HepG2 (cell line): Measurements from ENCODE around the gene MS4A10. TPM values are rescaled to one million over a fixed set of nuclear protein-coding genes. Genes with fewer than 3 reads are reported as not detected.

ENCODE experiments used
- ATAC-seq: fragments of 200-7000 bp; cut with Tn5 transposase; 3 replicates; pipeline ENCODE4 v1.9.1; 2020; ENCODE audit warnings: mild to moderate bottlenecking, moderate library complexity
- BruUV-seq: library from RNA; stranded (reverse); fragments of 400-500 nt; replicated peaks from 2 replicates; lab custom pipeline; 2021; lab: Mats Ljungman, UMichigan
- CTCF ChIA-PET: fragments of 300-600 bp; formaldehyde crosslinking; extraction: SDS; loops from one replicate; lab custom pipeline; 2021; ENCODE audit warnings: low total read pairs, inconsistent platforms, low intra/inter-chr PET ratio; lab: Yijun Ruan, JAX
- POLR2A ChIA-PET: fragments of 350-600 bp; sonication (Branson Sonifier 250); formaldehyde crosslinking; loops from one replicate; lab custom pipeline; 2020; ENCODE audit warnings: antibody characterized with exemption, inconsistent platforms; lab: Yijun Ruan, JAX
- DNase-seq: peaks from one replicate; pipeline ENCODE4 v3.0.0-alpha.2; 2015; ENCODE audit warnings: low spot score
- FAIRE-seq: peaks from 3 replicates; lab custom pipeline; 2011; peaks lifted over from hg19 to GRCh38; lab: Jason Lieb, UNC
- H2AFZ ChIP-seq: one replicate; pipeline ENCODE4 v1.6.1; 2011; ENCODE audit warnings: low read length, inconsistent platforms
- H3K27ac ChIP-seq: fragments of 300-600 bp; 3 replicates; pipeline ENCODE4 v1.8.0; 2011; ENCODE audit warnings: mixed run types, mild to moderate bottlenecking, mixed read lengths, low read length, inconsistent platforms; ENCODE audit not compliant: insufficient read depth; ENCODE audit errors: extremely low read length
- H3K27me3 ChIP-seq, 2 experiments: fragments of 200-600 bp in 1 of 2; 2 replicates in 1 of 2; 3 replicates in 1 of 2; pipeline versions ENCODE4 v1.6.0 to v1.8.0; 2011; ENCODE audit warnings: low read length in 2 of 2, mild to moderate bottlenecking in 2 of 2, moderate library complexity in 2 of 2, inconsistent platforms in 1 of 2; ENCODE audit not compliant: insufficient read depth in 2 of 2, control insufficient read depth in 1 of 2
- H3K36me3 ChIP-seq, 2 experiments: fragments of 200-600 bp in 1 of 2; replicated peaks in 1 of 2; 2 replicates in 1 of 2; 3 replicates in 1 of 2; pipeline versions ENCODE4 v1.5.1 to v1.8.0; 2011; ENCODE audit warnings: low read length in 2 of 2, inconsistent platforms in 1 of 2; ENCODE audit not compliant: insufficient read depth in 2 of 2, control insufficient read depth in 1 of 2
- H3K4me1 ChIP-seq: 2 replicates; pipeline ENCODE4 v1.5.1; 2012; ENCODE audit warnings: low read length, inconsistent platforms; ENCODE audit not compliant: insufficient read depth
- H3K4me2 ChIP-seq: 2 replicates; pipeline ENCODE4 v1.6.0; 2011; ENCODE audit warnings: low read depth, low read length, inconsistent platforms
- H3K4me3 ChIP-seq, 3 experiments: fragments of 200-600 bp in 1 of 3; sonication (generic), shearing (Covaris generic) in 1 of 3; replicated peaks in 1 of 3; 2 replicates each; pipeline ENCODE4 v1.5.1; 2011 to 2016; ENCODE audit warnings: low read length in 3 of 3, inconsistent platforms in 2 of 3, low read depth in 2 of 3, mild to moderate bottlenecking in 2 of 3, control low read depth in 1 of 3, mixed read lengths in 1 of 3; ENCODE audit not compliant: insufficient read depth in 1 of 3
- H3K79me2 ChIP-seq: one replicate; pipeline ENCODE4 v1.6.1; 2011; ENCODE audit warnings: low read length, inconsistent platforms; ENCODE audit not compliant: insufficient read depth
- H3K9ac ChIP-seq: 2 replicates; pipeline ENCODE4 v1.6.0; 2011; ENCODE audit warnings: mild to moderate bottlenecking, low read depth, low read length, inconsistent platforms; ENCODE audit not compliant: insufficient read depth
- H3K9me3 ChIP-seq: 2 replicates; pipeline ENCODE4 v1.5.1; 2012; ENCODE audit warnings: mild to moderate bottlenecking, low read length
- H4K20me1 ChIP-seq: 2 replicates; pipeline ENCODE4 v1.6.0; 2011; ENCODE audit warnings: inconsistent platforms, mild to moderate bottlenecking, low read length, moderate library complexity; ENCODE audit not compliant: insufficient read depth
- FOXJ3 ChIP-seq: sonication (generic); formaldehyde crosslinking; IDR thresholded peaks from 2 replicates; pipeline ENCODE4 v1.4.0; 2020; ENCODE audit warnings: missing genetic modification reagents, mild to moderate bottlenecking, borderline replicate concordance
- GLI4 ChIP-seq: sonication (generic); formaldehyde crosslinking; IDR thresholded peaks from 2 replicates; pipeline ENCODE4 v1.5.1; 2020; ENCODE audit warnings: missing genetic modification reagents, mild to moderate bottlenecking, moderate library complexity, borderline replicate concordance
- HMG20A ChIP-seq: IDR thresholded peaks from 2 replicates; pipeline ENCODE4 v1.6.1; 2016; ENCODE audit warnings: borderline replicate concordance
- NFE2 ChIP-seq: sonication (generic); formaldehyde crosslinking; IDR thresholded peaks from 2 replicates; pipeline ENCODE4 v1.4.0; 2020; ENCODE audit warnings: missing genetic modification reagents
- NONO ChIP-seq, 2 experiments: fragments of 450-650 bp in 1 of 2; sonication (generic) in 1 of 2; formaldehyde crosslinking in 1 of 2; IDR thresholded peaks in 1 of 2; conservative IDR thresholded peaks in 1 of 2; 2 replicates each; pipeline versions ENCODE4 v1.6.1 to v1.8.0; 2017 to 2022; ENCODE audit warnings: mild to moderate bottlenecking in 1 of 2, missing genetic modification reagents in 1 of 2, moderate library complexity in 1 of 2
- NR2C2 ChIP-seq: sonication (generic); formaldehyde crosslinking; IDR thresholded peaks from 2 replicates; pipeline ENCODE4 v1.4.0; 2020; ENCODE audit warnings: missing genetic modification reagents, mild to moderate bottlenecking, moderate library complexity, borderline replicate concordance
- NR3C1 ChIP-seq: sonication (generic); formaldehyde crosslinking; IDR thresholded peaks from 2 replicates; pipeline ENCODE4 v1.4.0; 2020; ENCODE audit warnings: missing genetic modification reagents
- PRDM15 ChIP-seq: sonication (generic); formaldehyde crosslinking; IDR thresholded peaks from 2 replicates; pipeline ENCODE4 v1.4.0; 2020; ENCODE audit warnings: missing genetic modification reagents
- RBM39 ChIP-seq: fragments of 200-400 bp; formaldehyde crosslinking; IDR thresholded peaks from one replicate; pipeline ENCODE4 v1.6.1; 2018; ENCODE audit warnings: antibody characterized with exemption, mild to moderate bottlenecking, low read depth, low read length; ENCODE audit not compliant: poor library complexity, severe bottlenecking
- TCF7L2 ChIP-seq: IDR thresholded peaks from 2 replicates; pipeline ENCODE4 v1.6.1; 2011; ENCODE audit warnings: mild to moderate bottlenecking, low read depth, low read length, moderate library complexity
- ZNF232 ChIP-seq: sonication (generic); formaldehyde crosslinking; IDR thresholded peaks from 2 replicates; pipeline ENCODE4 v1.4.0; 2020; ENCODE audit warnings: missing genetic modification reagents, borderline replicate concordance
- ZNF263 ChIP-seq: sonication (generic); formaldehyde crosslinking; IDR thresholded peaks from 2 replicates; pipeline ENCODE4 v1.4.0; 2020; ENCODE audit warnings: missing genetic modification reagents
- ZNF768 ChIP-seq: sonication (generic); formaldehyde crosslinking; IDR thresholded peaks from 2 replicates; pipeline ENCODE4 v1.4.0; 2020; ENCODE audit warnings: missing genetic modification reagents
- ZNF792 ChIP-seq: IDR thresholded peaks from 2 replicates; pipeline ENCODE4 v1.6.1; 2016
- ZSCAN22 ChIP-seq: sonication (generic); formaldehyde crosslinking; IDR thresholded peaks from 2 replicates; pipeline ENCODE4 v1.4.0; 2020; ENCODE audit warnings: mild to moderate bottlenecking, missing genetic modification reagents
- WGBS: methylation state at CpG from one replicate; pipeline ENCODE4 v1.1.6; 2017; ENCODE audit warnings: low lambda C conversion rate; 5-methylcytosine and 5-hydroxymethylcytosine counted together
- in situ Hi-C: cut with HindIII; loops from 2 replicates; pipeline ENCODE4 v1.10.0; 2017; ENCODE audit warnings: low pct_unique_long_range_greater_than_20kb; ENCODE audit not compliant: extremely low pct_ligation_motif_present
- intact Hi-C: fragments of 100-400 bp; cut with micrococcal nuclease; formaldehyde crosslinking; loops from one replicate; pipeline ENCODE4 v1.10.0; 2022; ENCODE audit not compliant: unreplicated experiment
- polyA plus RNA-seq, 8 experiments: library from polyadenylated mRNA; depleted of rRNA in 3 of 8; stranded (reverse) in 7 of 8; unstranded in 1 of 8; fragments of >200 nt; fragmentation: Illumina TruSeq in 4 of 8; extraction: Trizol in 4 of 8; gene quantifications; 2 replicates each; pipeline versions ENCODE4 v1.2.1 to v1.2.3, GENCODE V29; 2011 to 2016; ENCODE audit warnings: low read depth in 4 of 8, missing spikeins in 1 of 8, mixed read lengths in 1 of 8; ENCODE audit not compliant: insufficient read depth in 1 of 8
- total RNA-seq, 5 experiments: library from RNA; depleted of rRNA; stranded (reverse); fragments of >200 nt; fragmentation: Illumina TruSeq; extraction: Trizol; gene quantifications; 2 replicates each; pipeline ENCODE4 v1.2.3, GENCODE V29; 2016; ENCODE audit warnings: low read depth in 1 of 5
- TF ChIP-seq, protein P1 (sequence below): sonication (generic); formaldehyde crosslinking; IDR thresholded peaks from 2 replicates; pipeline ENCODE4 v1.4.0; 2020; ENCODE audit warnings: missing genetic modification reagents

The MS4A10 gene
- total and polyA plus RNA-seq, 2 of the 13 experiments (the other 11 are each of a cell fraction or from before 2014, with no cell fraction given), result not detected

- DNase-seq, result no peak
- intact Hi-C loops, result no loop called here
- Histone ChIP-seq H3K9ac (no peak overlapping the region), H3K9me3 (no peaks in the 10 kb centered on the region), H2AFZ (no peak overlapping the region), H3K4me3 (no peak overlapping the region), H4K20me1 (no peaks in the 10 kb centered on the region), H3K4me2 (no peak overlapping the region), H3K27ac (no peak overlapping the region), H3K36me3 (no peaks in the 10 kb centered on the region), H3K4me1 (no peaks in the 10 kb centered on the region), H3K27me3 (peaks cover 1 to 13% of the 10 kb centered on the region in 2 experiments; a peak in 2 of 5 replicates), H3K79me2 (no peaks in the 10 kb centered on the region)
- ChIA-PET CTCF (no interaction called here), POLR2A (no interaction called here)
- BruUV-seq, result no TSS peak
- no peak for TF ChIP-seq HMG20A
- no peak for TF ChIP-seq GLI4 (CRISPR knock-in tag)
- no peak for TF ChIP-seq ZNF792 (CRISPR knock-in tag)
- peak; percentile 90 for TF ChIP-seq ZNF768 (CRISPR knock-in tag)
- TF ChIP-seq NR3C1 (CRISPR knock-in tag), result no peak
- no peak for TF ChIP-seq ZNF232
- no peak for FAIRE-seq
- no peak for ATAC-seq
- in situ Hi-C loops, result no loop called here
- WGBS, result 0% methylated on average over 1 of the region's 3 CpGs
These were observed 24.1 kb downstream of the MS4A10 start for GRCh38 chr11:60809249-60809648.

GRCh38 chr11:60809691-60810090, 24.6 kb downstream of the MS4A10 start:
- Histone ChIP-seq H3K4me2 (no peak overlapping the region), H3K27me3 (peaks cover 1 to 13% of the 10 kb centered on the region in 2 experiments; a peak in 2 of 5 replicates), H3K79me2 (no peaks in the 10 kb centered on the region), H4K20me1 (no peaks in the 10 kb centered on the region), H3K4me1 (no peaks in the 10 kb centered on the region), H3K4me3 (no peak overlapping the region), H3K27ac (no peak overlapping the region), H3K9ac (no peak overlapping the region), H3K36me3 (no peaks in the 10 kb centered on the region), H3K9me3 (no peaks in the 10 kb centered on the region), H2AFZ (no peak overlapping the region)
- 56% methylated on average over 10 of the region's 11 CpGs for WGBS
- intact Hi-C loops, result no loop called here
- CTCF ChIA-PET, result no interaction called here
- no peak for FAIRE-seq
- BruUV-seq, result no TSS peak
- DNase-seq, result no peak
- POLR2A ChIA-PET, result no interaction called here
- in situ Hi-C loops, result no loop called here
- ATAC-seq, result no peak
- TF ChIP-seq NFE2 (CRISPR knock-in tag), result no peak
- no peak for TF ChIP-seq PRDM15 (CRISPR knock-in tag)
- no peak for TF ChIP-seq ZSCAN22 (CRISPR knock-in tag)
- TF ChIP-seq NONO (IDR thresholded peaks at IDR 0.05), result no peak
- no peak for TF ChIP-seq NONO (CRISPR knock-in tag; conservative IDR thresholded peaks at IDR 0.05)
- no peak for TF ChIP-seq ZNF263 (CRISPR knock-in tag)
- TF ChIP-seq FOXJ3 (CRISPR knock-in tag), result no peak
- no peak for TF ChIP-seq TCF7L2
- TF ChIP-seq, protein P1, sequence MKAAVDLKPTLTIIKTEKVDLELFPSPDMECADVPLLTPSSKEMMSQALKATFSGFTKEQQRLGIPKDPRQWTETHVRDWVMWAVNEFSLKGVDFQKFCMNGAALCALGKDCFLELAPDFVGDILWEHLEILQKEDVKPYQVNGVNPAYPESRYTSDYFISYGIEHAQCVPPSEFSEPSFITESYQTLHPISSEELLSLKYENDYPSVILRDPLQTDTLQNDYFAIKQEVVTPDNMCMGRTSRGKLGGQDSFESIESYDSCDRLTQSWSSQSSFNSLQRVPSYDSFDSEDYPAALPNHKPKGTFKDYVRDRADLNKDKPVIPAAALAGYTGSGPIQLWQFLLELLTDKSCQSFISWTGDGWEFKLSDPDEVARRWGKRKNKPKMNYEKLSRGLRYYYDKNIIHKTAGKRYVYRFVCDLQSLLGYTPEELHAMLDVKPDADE (CRISPR knock-in tag), result no peak
- TF ChIP-seq NR2C2, result no peak
- no peak for TF ChIP-seq RBM39
